ENCODE results near the gene KYAT1. TPM values are rescaled to one million over a fixed set of nuclear protein-coding genes. Genes with fewer than 3 reads are reported as not detected.
"Not testable (repeated sequence)": the region's sequence is repeated elsewhere in the genome, so short reads cannot be mapped to it uniquely, and the experiment has no call there.

KYAT1 gene
- total RNA-seq, 2 donors from 2014 or later: 6.7 to 19.9 TPM

DNA sequence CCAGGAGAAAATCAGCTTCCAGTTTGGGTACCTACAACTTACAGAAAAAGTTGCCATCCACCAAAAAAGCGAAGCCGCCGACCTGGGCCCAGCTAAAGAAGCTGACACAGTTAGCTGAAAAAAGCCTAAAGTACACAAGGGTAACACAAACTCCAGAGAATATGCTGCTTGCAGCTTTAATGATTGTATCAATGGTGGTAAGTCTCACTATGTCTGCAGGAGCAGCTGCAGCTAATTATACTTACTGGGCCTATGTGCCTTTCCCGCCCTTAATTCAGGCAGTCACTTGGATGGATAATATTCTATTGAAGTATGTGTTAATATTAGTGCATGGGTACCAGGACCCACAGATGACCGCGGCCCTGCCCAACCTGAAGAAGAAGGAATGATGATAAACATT, 27.3 kb downstream of the KYAT1 start:
- H3K27me3 Mint-ChIP-seq; H3K36me3 Mint-ChIP-seq; H3K27ac Mint-ChIP-seq; DNase-seq (ENCODE audit: low spot score); H3K9me3 Mint-ChIP-seq; H3K4me3 Mint-ChIP-seq; H3K4me1 Mint-ChIP-seq (ENCODE audit: low read depth in 2 of 2); ATAC-seq: not testable (repeated sequence)

DNA sequence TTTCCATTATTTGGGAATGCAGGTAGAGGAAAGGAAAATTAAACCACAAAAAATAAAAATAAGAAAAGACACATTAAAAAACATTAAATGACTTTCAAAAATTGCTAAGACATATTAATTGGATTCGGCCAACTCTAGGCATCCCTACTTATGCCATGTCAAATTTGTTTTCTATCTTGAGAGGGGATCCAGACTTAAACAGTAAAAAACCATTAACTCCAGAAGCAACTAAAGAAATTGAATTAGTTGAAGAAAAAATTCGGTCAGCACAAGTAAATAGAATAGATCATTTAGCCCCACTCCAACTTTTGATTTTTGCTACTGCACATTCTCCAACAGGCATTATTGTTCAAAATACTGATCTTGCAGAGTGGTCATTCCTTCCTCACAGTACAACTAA, 29.1 kb downstream of the KYAT1 start:
- not testable (repeated sequence) for H3K36me3 Mint-ChIP-seq; ATAC-seq; H3K27ac Mint-ChIP-seq; H3K27me3 Mint-ChIP-seq; H3K4me3 Mint-ChIP-seq; H3K4me1 Mint-ChIP-seq (ENCODE audit: low read depth in 2 of 2); H3K9me3 Mint-ChIP-seq; DNase-seq (ENCODE audit: low spot score)

- H3K4me3 Mint-ChIP-seq; H3K36me3 Mint-ChIP-seq; H3K27me3 Mint-ChIP-seq; H3K27ac Mint-ChIP-seq; DNase-seq (ENCODE audit: low spot score); ATAC-seq; H3K9me3 Mint-ChIP-seq; H3K4me1 Mint-ChIP-seq (ENCODE audit: low read depth in 2 of 2): not testable (repeated sequence)
These were observed 29.8 kb downstream of the KYAT1 start for GRCh38 chr9:128851779-128852600.

DNA sequence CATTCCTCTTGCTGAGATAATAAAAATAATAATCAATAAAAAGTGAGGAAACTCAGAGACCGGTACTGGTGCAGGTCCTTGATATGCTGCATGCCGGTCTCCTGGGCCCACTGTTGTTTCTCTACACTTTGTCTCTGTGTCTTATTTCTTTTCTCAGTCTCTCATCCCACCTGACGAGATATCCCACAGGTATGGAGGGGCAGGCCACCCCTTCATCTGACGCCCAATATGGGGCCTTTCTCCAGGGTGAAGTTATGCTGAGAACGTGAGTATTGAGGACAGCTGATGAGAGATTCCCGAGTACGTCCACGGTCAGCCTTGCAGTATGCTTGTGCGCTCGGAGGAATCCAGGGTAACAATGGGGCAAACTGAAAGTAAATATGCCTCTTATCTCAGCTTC, 30.7 kb downstream of the KYAT1 start:
- not testable (repeated sequence) for H3K36me3 Mint-ChIP-seq; H3K4me3 Mint-ChIP-seq; DNase-seq (ENCODE audit: low spot score); H3K27ac Mint-ChIP-seq; H3K4me1 Mint-ChIP-seq (ENCODE audit: low read depth in 2 of 2); ATAC-seq; H3K27me3 Mint-ChIP-seq; H3K9me3 Mint-ChIP-seq

- Mint-ChIP-seq H3K36me3 (peaks cover 10% of the 10 kb centered on the region), H3K9me3 (peaks cover 8% of the 10 kb centered on the region), H3K27me3 (no peaks in the 10 kb centered on the region), H3K4me3 (no peak overlapping the region), H3K27ac (no peak overlapping the region), H3K4me1 (ENCODE audit: low read depth in 2 of 2) (no peaks in the 10 kb centered on the region)
- DNase-seq (ENCODE audit: low spot score) (no peak), ATAC-seq (no peak)
These were observed 33.9 kb downstream of the KYAT1 start for GRCh38 chr9:128847803-128848202.

DNA sequence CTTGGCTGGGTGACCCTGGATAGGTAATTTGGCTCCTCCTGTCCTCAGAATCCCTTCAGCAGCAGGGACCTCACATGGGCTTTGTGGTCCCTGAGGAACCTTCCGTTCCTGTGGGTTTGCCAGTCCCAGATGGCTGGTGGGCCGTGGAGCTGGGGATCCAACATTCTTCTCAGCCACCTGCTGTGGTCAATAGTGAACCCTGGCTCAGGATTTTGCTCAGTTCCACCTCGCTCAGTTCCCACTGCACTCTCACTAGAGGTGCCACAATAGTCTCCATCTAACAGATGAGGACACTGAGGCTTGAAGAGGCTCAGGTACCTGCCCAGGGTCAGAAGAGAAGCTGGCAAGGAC, 35.1 kb downstream of the KYAT1 start:
- ATAC-seq (no peak), DNase-seq (ENCODE audit: low spot score) (no peak)
- no peak overlapping the region for H3K4me3 Mint-ChIP-seq
- peaks cover 10% of the 10 kb centered on the region for H3K36me3 Mint-ChIP-seq
- H3K9me3 Mint-ChIP-seq: peaks cover 8% of the 10 kb centered on the region
- H3K4me1 Mint-ChIP-seq (ENCODE audit: low read depth in 2 of 2): peaks cover 0 to 2% of the 10 kb centered on the region in 2 donors
- no peaks in the 10 kb centered on the region for H3K27me3 Mint-ChIP-seq
- H3K27ac Mint-ChIP-seq: no peak overlapping the region

- Mint-ChIP-seq H3K36me3 (no peaks in the 10 kb centered on the region), H3K27ac (no peak overlapping the region), H3K4me3 (no peak overlapping the region), H3K9me3 (no peaks in the 10 kb centered on the region), H3K27me3 (no peaks in the 10 kb centered on the region), H3K4me1 (ENCODE audit: low read depth in 2 of 2) (peaks cover 0 to 2% of the 10 kb centered on the region in 2 donors)
- DNase-seq (ENCODE audit: low spot score) (no peak), ATAC-seq (no peak)
These were observed 36.4 kb downstream of the KYAT1 start for GRCh38 chr9:128845186-128845931.

DNA sequence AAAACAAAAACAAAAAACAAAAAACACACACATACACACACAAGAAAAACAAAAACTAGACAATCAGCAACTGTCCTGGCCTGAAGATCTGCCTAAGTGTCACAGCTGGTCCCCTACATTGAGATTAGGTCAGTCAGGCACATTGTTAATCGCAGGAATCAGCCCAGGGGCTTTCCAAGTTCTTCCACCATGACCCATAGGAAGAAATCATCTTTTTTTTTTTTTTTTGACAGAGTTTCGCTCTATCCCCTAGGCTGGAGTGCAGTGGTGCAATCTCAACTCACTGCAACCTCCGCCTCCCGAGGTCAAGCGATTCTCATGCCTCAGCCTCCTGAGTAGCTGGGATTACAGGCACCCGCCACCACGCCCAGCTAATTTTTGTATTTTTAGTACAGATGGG, 38.6 kb downstream of the KYAT1 start:
- not testable (repeated sequence) for ATAC-seq; H3K27me3 Mint-ChIP-seq; DNase-seq (ENCODE audit: low spot score); H3K36me3 Mint-ChIP-seq; H3K4me3 Mint-ChIP-seq; H3K4me1 Mint-ChIP-seq (ENCODE audit: low read depth in 2 of 2); H3K27ac Mint-ChIP-seq; H3K9me3 Mint-ChIP-seq

- H3K9me3 Mint-ChIP-seq: no peaks in the 10 kb centered on the region
- ATAC-seq: no peak
- H3K36me3 Mint-ChIP-seq: no peaks in the 10 kb centered on the region
- H3K27ac Mint-ChIP-seq: no peak overlapping the region
- no peak for DNase-seq (ENCODE audit: low spot score)
- no peak overlapping the region for H3K4me3 Mint-ChIP-seq
- H3K27me3 Mint-ChIP-seq: no peaks in the 10 kb centered on the region
- peaks cover 0 to 2% of the 10 kb centered on the region in 2 donors for H3K4me1 Mint-ChIP-seq (ENCODE audit: low read depth in 2 of 2)
These were observed 39.9 kb downstream of the KYAT1 start for GRCh38 chr9:128841694-128842492.

DNA sequence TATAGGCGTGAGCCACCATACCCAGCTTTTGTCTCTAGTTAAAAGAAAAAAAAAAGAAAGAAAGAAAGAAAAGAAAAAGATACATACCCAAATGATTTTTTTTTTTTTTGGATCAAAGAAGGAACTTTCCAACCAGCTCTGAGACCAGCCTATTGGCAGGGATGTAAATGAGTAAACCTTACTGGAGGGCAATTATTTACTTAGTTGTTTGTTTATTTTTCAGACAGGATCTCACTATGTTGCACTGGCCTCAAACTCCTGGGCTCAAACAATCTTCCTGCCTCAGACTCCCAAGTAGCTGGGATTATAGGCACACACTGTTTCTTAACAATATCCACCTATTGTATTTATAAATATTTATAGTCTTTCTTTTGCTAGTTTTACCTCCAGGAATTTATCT, 41.2 kb downstream of the KYAT1 start:
- no peak for ATAC-seq
- peaks cover 0 to 2% of the 10 kb centered on the region in 2 donors for H3K4me1 Mint-ChIP-seq (ENCODE audit: low read depth in 2 of 2)
- H3K27me3 Mint-ChIP-seq: no peaks in the 10 kb centered on the region
- H3K36me3 Mint-ChIP-seq: no peaks in the 10 kb centered on the region
- no peak overlapping the region for H3K27ac Mint-ChIP-seq
- H3K9me3 Mint-ChIP-seq: no peaks in the 10 kb centered on the region
- no peak overlapping the region for H3K4me3 Mint-ChIP-seq
- DNase-seq (ENCODE audit: low spot score): no peak

DNA sequence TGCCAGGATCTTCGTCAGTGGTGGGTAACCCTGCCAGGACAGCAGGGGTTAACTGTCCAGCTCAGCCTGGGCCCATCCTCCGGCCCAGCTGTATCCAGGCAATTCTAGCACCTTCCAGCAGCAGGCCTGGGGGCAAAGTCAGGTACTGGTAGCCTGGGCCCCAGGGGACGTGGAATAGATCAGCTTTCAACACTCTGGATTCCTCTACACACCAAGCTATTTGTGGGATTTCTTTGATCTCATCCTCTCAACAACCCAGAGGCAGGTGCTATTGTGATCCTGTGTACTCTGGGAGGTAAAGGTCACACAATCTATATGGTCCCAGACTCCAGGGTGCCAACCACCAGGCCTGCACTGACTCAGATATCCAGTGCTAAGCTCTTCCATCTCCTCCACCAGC, 43.4 kb downstream of the KYAT1 start:
- Mint-ChIP-seq H3K27ac (no peak overlapping the region), H3K36me3 (no peaks in the 10 kb centered on the region), H3K27me3 (no peaks in the 10 kb centered on the region), H3K4me3 (no peak overlapping the region), H3K9me3 (no peaks in the 10 kb centered on the region), H3K4me1 (ENCODE audit: low read depth in 2 of 2) (peaks cover 0 to 6% of the 10 kb centered on the region in 2 donors)
- DNase-seq (ENCODE audit: low spot score) (no peak), ATAC-seq (no peak)

- Mint-ChIP-seq H3K27me3 (no peaks in the 10 kb centered on the region), H3K9me3 (no peaks in the 10 kb centered on the region), H3K4me3 (no peak overlapping the region), H3K4me1 (ENCODE audit: low read depth in 2 of 2) (peaks cover 0 to 4% of the 10 kb centered on the region in 2 donors), H3K36me3 (no peaks in the 10 kb centered on the region), H3K27ac (no peak overlapping the region)
- DNase-seq (ENCODE audit: low spot score) (no peak), ATAC-seq (no peak)
These were observed 45.1 kb downstream of the KYAT1 start for GRCh38 chr9:128836509-128837145.

DNA sequence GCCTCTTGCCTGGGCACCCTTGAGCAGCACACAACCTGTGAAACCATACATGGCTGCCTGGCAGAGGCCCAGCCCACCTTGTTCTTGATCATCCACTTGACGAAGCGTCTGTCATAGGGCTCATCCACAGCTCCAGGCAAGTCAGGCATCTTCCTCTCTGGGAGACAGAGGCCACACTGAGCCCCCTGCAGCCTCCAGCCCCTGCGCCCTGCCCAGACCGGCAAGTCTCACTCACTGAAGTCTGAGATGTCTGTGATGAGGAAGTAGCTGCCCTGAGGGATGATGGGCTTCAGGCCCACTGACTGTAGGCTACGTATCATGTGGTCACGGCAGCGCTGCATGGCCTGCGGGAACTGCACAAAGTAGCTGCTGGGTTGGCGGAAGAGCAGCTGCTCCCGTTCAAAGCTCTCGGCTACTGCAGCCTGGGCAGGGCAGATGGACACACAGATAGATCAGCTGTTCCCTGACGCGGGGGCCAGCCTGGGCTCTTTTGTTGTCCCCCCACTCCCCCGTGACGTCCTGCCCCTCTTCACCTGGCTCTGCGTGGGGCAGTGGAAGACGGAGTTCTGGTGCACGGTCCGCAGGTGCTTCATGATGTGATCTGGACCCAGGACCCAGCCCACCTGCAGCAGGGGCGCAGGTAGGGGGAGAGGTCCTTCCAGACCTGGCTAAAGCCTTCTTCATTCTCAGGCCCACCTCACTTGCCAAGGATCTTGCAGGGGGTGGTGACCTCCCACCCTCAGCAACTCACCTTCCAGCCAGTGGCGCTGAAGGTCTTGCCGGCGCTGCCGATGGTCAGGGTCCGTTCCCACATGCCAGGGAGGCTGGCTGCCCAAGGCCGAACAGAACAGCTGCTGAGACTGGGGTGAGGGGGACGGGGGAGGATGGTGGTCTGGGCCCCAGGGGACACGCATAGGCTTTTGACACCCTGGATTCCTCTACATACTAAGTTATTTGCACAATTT, 46.2 kb downstream of the KYAT1 start:
- no peaks in the 10 kb centered on the region for H3K27me3 Mint-ChIP-seq
- H3K36me3 Mint-ChIP-seq: no peaks in the 10 kb centered on the region
- no peak for DNase-seq (ENCODE audit: low spot score)
- no peak overlapping the region for H3K4me3 Mint-ChIP-seq
- H3K27ac Mint-ChIP-seq: no peak overlapping the region
- H3K9me3 Mint-ChIP-seq: no peaks in the 10 kb centered on the region
- no peak for ATAC-seq
- H3K4me1 Mint-ChIP-seq (ENCODE audit: low read depth in 2 of 2): peaks cover 0 to 4% of the 10 kb centered on the region in 2 donors

Measured in natural killer cell treated with Interleukin-12 subunit alpha and Interleukin-12 subunit beta and Interleukin-15 and Interleukin-18, amount 100 ng/mL, for 72 hours (primary cell).